GM18520 (cell line): ENCODE data around the gene SELENOO.

Experiments
- ATAC-seq: cut with Tn5 transposase; IDR thresholded peaks from one replicate; pipeline ENCODE4 v1.9.1; 2021; ENCODE audit not compliant: unreplicated experiment

The SELENOO gene

GRCh38 chr22:50184004-50184901 is 16.6 kb upstream of the SELENOO start:
- no peak for ATAC-seq

DNA sequence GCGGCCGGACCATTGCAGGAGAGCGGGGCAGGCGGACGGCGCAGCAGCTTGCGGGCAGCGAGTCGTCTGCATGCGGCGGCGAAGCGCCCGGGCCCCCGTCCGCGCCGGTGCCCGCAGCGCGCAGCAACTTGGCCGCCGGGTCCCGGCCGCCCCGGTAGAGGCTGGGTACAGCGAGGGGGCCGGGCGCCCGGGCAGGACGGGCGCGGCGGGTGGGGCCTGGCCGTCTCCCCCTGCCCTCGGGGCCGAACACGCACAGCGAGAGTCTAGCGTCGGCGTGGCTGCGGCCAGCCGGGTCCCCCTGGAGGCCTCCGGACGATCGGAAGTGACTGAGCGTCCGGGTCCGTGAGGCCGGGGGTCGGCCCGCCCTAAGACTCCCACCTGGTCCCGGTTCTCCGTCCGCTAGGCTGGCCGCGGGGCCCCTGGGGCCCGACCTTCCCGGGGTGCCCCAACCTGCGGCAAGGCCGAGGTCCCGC is 15.9 kb upstream of the SELENOO start:
- no peak for ATAC-seq

DNA sequence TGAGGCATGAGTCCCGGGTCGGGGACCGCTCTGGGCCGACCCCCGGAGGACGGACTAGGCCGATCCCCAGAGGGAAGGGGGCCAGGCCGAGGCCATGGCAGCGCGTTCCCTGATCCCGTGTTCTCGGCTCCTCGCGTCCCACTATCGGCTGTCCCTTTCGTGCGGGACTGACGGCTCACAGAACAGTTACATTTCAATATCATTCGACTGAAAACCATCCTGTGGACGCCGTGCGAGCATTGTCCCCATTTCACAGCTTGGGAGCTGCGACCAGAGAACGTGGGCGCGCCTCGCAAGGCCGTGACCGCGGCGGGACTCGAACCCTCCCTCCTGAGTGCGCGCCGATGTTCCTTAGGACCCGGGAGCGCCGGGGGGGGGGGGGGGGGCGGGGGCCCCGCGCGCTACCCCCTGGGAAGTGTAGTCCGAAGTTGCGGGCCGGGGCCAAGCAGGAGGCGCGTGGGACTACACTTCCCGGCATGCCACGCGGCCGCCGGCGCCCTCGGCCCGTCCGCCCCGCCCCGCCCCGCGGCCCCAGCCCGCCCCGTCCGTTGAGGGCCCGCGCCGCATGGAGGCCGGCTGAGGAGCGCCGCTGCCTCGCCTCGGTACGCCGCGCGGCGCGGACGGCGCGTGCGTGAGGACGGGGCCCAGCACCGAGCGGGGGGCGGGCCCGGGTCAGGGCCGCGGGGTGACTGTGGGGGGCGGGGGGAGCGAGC is 15.3 kb upstream of the SELENOO start, which contains the start of gene TRABD:
TRABD (plus strand) TSS at position 539 of the 713 bp plus-strand sequence. CDS start 7,148 bp downstream, outside the sequence.
- peak; percentile 35 for ATAC-seq

DNA sequence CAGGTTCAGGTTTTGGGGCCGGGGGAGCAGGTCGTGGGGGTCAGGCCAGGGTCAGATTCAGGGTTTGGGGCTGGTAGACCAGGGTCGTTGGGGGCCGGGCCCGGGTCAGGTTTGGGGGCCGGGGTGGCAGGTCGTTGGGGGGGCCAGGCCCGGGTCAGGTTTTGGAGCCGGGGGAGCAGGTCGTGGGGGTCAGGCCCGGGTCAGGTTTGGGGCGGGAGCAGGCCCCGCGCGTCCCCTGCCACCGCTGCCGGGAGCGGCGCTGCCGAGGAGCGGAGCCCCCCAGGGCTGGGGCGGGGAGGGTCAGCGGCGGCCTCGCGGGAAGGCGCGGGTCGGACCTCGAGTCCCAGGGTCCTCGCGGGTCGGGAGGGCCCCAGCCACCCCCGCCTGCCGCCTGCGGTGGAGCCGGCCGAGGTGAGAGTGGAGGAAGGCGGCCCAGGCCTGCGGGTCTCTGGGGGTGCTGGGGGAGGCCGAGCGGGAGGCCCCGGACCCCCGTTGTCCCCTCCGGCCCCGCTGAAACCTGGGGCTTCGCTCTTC is 14.6 kb upstream of the SELENOO start:
- ATAC-seq: no peak

DNA sequence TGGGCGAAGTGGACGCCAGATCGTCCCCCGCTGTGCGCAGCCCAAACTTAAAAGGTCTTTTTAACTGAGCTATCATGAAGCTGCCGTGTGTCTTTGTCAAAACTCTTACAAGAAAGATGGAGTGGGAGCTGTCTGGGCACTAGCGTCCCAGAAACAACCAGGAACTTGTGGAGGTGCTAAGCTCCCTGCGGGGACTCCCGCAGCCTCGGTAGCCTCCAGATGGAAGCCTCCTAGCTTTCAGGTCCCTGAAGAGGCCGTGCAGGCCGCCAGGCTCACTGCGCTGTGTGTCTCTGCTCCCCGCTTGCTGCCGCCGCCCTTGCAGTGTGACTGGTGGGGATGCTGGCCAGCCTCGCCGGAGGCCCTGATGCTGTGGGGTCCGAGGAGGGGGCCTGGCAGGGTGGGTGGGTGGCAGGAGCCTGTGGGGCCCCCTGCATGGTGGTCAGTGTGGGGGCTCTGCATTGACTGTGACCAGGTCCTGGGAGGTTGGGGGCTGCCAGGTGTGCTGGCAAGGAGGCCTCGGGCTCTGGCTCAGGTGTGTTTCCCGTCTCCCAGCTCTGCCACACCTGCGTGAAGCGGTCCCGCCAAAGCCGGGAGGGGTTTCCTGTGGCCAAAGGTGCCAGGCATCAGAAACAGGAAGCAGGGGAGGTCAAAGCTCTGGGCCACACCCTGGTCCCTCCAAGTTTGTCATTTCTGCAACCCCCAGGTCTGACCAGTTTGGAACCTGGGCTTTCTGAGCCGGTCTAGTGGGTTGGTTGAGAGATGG is 13.9 kb upstream of the SELENOO start:
- no peak for ATAC-seq

DNA sequence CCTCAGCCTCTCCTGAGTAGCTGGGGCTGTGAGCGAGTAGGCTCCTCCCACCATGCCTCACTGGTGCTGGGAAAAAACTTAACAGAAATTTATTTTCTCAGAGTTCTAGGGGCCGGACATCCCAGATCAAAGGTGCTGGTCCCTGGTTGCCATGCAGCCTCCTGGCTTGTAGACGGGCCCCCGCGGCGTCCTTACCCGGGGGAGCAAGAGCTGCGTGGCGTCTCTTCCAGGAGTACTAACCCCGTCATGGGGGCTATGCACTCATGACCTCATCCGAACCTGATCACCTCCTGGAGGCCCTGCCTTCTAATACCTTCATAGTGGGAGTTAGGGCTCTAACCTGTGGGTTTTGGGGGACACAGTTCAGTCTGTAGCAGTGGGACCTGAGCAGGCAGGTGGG is 12.5 kb upstream of the SELENOO start:
- ATAC-seq: no peak

GRCh38 chr22:50189184-50189848 is 11.5 kb upstream of the SELENOO start:
- no peak for ATAC-seq

DNA sequence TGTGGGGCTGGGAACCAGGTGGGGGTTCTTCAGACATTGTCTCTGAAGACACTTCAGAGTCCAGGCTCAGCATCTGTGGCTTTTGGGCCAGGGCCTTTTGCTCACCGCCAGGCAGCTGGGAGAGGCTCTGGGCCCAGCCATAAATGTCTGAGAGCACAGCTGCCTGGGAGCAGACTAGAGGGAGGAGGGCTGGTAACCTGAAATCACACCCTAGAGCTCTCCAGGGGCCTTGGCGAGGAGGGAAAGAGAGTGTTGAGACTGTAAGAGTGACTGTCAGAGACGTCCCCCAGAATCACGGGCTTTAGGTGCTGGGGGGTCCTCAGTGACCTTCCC is 11.0 kb upstream of the SELENOO start:
- ATAC-seq: no peak

GRCh38 chr22:50190182-50190940 is 10.4 kb upstream of the SELENOO start:
- peak; percentile 31 for ATAC-seq

DNA sequence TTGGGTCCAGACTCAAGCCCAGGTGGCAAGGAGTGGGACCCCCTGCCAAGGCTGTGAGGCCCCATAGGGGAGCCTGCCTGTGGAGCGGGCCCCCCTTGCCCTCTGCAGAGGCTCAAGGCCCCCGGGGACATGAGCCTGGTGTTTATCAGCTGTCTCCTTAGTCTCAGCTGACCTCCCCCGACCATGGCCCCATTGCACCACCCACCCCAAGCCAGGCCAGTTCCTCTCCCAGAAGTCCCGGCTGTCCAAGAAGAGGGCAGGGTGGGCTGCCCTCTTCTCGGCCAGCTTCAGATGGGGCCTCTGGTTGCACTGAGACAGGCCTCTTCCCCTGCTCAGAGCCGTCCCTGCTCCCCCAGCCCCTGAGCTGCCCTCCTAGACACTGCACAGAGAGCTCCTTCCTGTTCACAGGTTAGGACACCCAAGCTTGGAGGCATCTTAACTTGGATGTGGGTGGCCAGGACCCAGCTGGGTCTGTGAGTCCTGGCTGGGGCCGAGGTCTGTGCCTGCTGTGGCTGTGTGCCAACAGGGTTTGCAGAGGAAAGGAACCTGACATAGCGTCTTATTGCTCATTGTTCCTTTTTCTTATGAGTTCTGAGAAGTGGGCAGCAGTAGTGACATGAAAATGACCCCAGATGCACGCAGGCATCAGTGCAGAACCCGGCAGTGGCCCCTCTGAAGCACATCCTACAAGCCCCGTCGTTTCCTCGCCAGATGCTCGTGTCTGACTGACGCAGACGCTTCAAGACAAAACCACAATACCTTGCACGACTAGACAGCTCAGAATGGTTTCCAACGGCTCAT is 9.7 kb upstream of the SELENOO start:
- ATAC-seq: no peak

- ATAC-seq: no peak
These were observed 8.2 kb upstream of the SELENOO start for GRCh38 chr22:50192436-50193204.

- ATAC-seq: no peak
These were observed 7.2 kb upstream of the SELENOO start for GRCh38 chr22:50193621-50194020.

GRCh38 chr22:50194037-50194805 is 6.6 kb upstream of the SELENOO start:
- ATAC-seq: no peak

DNA sequence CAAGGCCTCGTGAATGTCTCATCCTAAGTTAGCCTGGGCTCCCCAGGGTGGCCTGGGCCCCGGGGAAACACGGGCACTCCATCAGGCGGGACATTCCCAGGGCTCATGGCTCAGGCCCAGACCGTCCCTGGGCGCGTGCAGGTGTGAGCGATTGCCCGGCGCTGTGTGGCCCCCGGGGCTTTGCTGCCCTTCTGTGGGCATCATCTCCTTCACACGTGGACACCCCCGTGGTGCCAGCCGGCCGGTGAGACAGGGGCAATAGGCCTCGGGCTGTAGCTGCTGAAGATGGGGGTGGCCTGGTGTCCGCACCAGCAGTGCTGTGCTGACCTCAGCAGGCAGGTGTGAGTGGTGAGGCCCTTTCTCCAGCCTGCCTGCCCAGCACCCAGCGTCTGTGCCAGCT is 4.6 kb upstream of the SELENOO start:
- ATAC-seq: no peak

- ATAC-seq: no peak
These were observed 3.6 kb upstream of the SELENOO start for GRCh38 chr22:50197000-50197800.

GRCh38 chr22:50197856-50198623 is 2.8 kb upstream of the SELENOO start:
- ATAC-seq: no peak
